ENCODE measurements around the gene AK8.

AK8 gene

GRCh38 chr9:132710333-132710732, 167.8 kb downstream of the AK8 start:
- no peak for DNase-seq

- peak; percentile 82 for DNase-seq
Observed at GRCh38 chr9:132708769-132709430, 169.2 kb downstream of the AK8 start.

GRCh38 chr9:132708239-132708638, 169.8 kb downstream of the AK8 start:
- DNase-seq, result no peak

GRCh38 chr9:132703336-132703735, 174.7 kb downstream of the AK8 start:
- no peak for DNase-seq

GRCh38 chr9:132702254-132702653, 175.8 kb downstream of the AK8 start:
- no peak for DNase-seq

- DNase-seq, result no peak
Observed at GRCh38 chr9:132699956-132700355, 178.1 kb downstream of the AK8 start.

GRCh38 chr9:132698989-132699388, 179.1 kb downstream of the AK8 start:
- DNase-seq, result no peak

- no peak for DNase-seq
Observed at GRCh38 chr9:132697230-132697629, 180.9 kb downstream of the AK8 start.

GRCh38 chr9:132694144-132694543, 183.9 kb downstream of the AK8 start:
- DNase-seq, result no peak

- no peak for DNase-seq
Observed at GRCh38 chr9:132690696-132691095, 187.4 kb downstream of the AK8 start.

- no peak for DNase-seq
Observed at GRCh38 chr9:132683873-132684272, 194.2 kb downstream of the AK8 start.

GRCh38 chr9:132681561-132681960, 196.5 kb downstream of the AK8 start:
- DNase-seq, result no peak

- DNase-seq, result no peak
Observed at GRCh38 chr9:132679946-132680625, 198.0 kb downstream of the AK8 start.

- no peak for DNase-seq
Observed at GRCh38 chr9:132677976-132678375, 200.1 kb downstream of the AK8 start.

All from NCI-H774 (cell line).